Loucy (cell line): Measurements from ENCODE around the gene OR52K2.
"Not testable (repeated sequence)": the region's sequence is repeated elsewhere in the genome, so short reads cannot be mapped to it uniquely, and the experiment has no call there.

Experiments used
- H2AFZ ChIP-seq: fragments of 200-600 bp; sonication (generic); 2 replicates; pipeline ENCODE4 v1.6.0; 2016; ENCODE audit warnings: antibody characterized with exemption, mild to moderate bottlenecking, low read length, moderate library complexity
- H3F3A ChIP-seq: fragments of 200-600 bp; 2 replicates; pipeline ENCODE4 v1.6.0; 2016; ENCODE audit warnings: antibody characterized with exemption, low read depth, mild to moderate bottlenecking
- H3K27me3 ChIP-seq: fragments of 200-600 bp; sonication (generic); 2 replicates; pipeline ENCODE4 v1.6.1; 2014; ENCODE audit warnings: low read length, mild to moderate bottlenecking; ENCODE audit not compliant: insufficient read depth, poor library complexity, severe bottlenecking
- H3K36me3 ChIP-seq: fragments of 200-600 bp; sonication (generic); 2 replicates; pipeline ENCODE4 v1.6.1; 2016; ENCODE audit warnings: low read length; ENCODE audit not compliant: insufficient read depth
- H3K4me1 ChIP-seq: fragments of 200-600 bp; sonication (generic); 2 replicates; pipeline ENCODE4 v1.5.1; 2014; ENCODE audit warnings: low read length, mild to moderate bottlenecking; ENCODE audit not compliant: insufficient read depth, poor library complexity, severe bottlenecking
- H3K4me2 ChIP-seq: fragments of 200-600 bp; sonication (generic); 2 replicates; pipeline ENCODE4 v1.6.0; 2014; ENCODE audit warnings: antibody characterized with exemption, low read length, low read depth, mild to moderate bottlenecking; ENCODE audit not compliant: poor library complexity, severe bottlenecking
- H3K4me3 ChIP-seq: fragments of 200-600 bp; sonication (generic); 2 replicates; pipeline ENCODE4 v1.5.1; 2014; ENCODE audit warnings: low read length, mild to moderate bottlenecking, mixed read lengths; ENCODE audit not compliant: poor library complexity, severe bottlenecking
- H3K79me2 ChIP-seq: fragments of 200-600 bp; sonication (generic); 2 replicates; pipeline ENCODE4 v1.6.1; 2014; ENCODE audit warnings: low read length; ENCODE audit not compliant: insufficient read depth
- H3K9ac ChIP-seq: fragments of 200-600 bp; sonication (generic); 2 replicates; pipeline ENCODE4 v1.6.0; 2014; ENCODE audit warnings: mild to moderate bottlenecking, low read depth, low read length, moderate library complexity; ENCODE audit not compliant: poor library complexity, severe bottlenecking
- H3K9me2 ChIP-seq: fragments of 200-600 bp; sonication (generic); replicated peaks from 2 replicates; pipeline ENCODE4 v1.6.1; 2016; ENCODE audit warnings: low read depth, low read length, mixed read lengths
- H3K9me3 ChIP-seq: fragments of 200-600 bp; sonication (generic); 2 replicates; pipeline ENCODE4 v1.6.1; 2014; ENCODE audit warnings: mild to moderate bottlenecking, antibody characterized with exemption, low read length, low read depth; ENCODE audit not compliant: insufficient read depth
- H4K20me1 ChIP-seq: fragments of 200-600 bp; sonication (generic); 2 replicates; pipeline ENCODE4 v1.6.0; 2014; ENCODE audit warnings: antibody characterized with exemption, low read length, mild to moderate bottlenecking; ENCODE audit not compliant: insufficient read depth, poor library complexity, severe bottlenecking
- CTCF ChIP-seq: fragments of 200-600 bp; sonication (generic); conservative IDR thresholded peaks from 2 replicates; pipeline ENCODE4 v1.5.1; 2014; ENCODE audit warnings: mild to moderate bottlenecking, antibody characterized with exemption, low read length
- EZH2phosphoT487 ChIP-seq: fragments of 200-600 bp; IDR thresholded peaks from 2 replicates; pipeline ENCODE4 v1.6.1; 2018; ENCODE audit warnings: antibody characterized with exemption, mild to moderate bottlenecking, moderate library complexity, borderline replicate concordance

OR52K2 gene

GRCh38 chr11:4481240-4481582 lies 32.1 kb downstream of the OR52K2 start:
- Histone ChIP-seq H3K27me3 (peaks cover 27% of the 10 kb centered on the region), H2AFZ (no peak overlapping the region), H3K4me1 (no peaks in the 10 kb centered on the region), H3F3A (no peaks in the 10 kb centered on the region), H3K9me2 (no peaks in the 10 kb centered on the region), H3K36me3 (no peaks in the 10 kb centered on the region), H3K9ac (no peak overlapping the region), H3K4me3 (no peak overlapping the region), H3K79me2 (no peaks in the 10 kb centered on the region), H3K4me2 (no peak overlapping the region), H3K9me3 (no peaks in the 10 kb centered on the region), H4K20me1 (no peaks in the 10 kb centered on the region)
- TF ChIP-seq EZH2phosphoT487: no peak
- no peak for TF ChIP-seq CTCF

- Histone ChIP-seq H3K4me3 (no peak within 1 kb of the TSS), H3K27me3 (peaks cover 38% of the 10 kb centered on the region), H3F3A (no peaks in the 10 kb centered on the region), H3K79me2 (no peaks in the 10 kb centered on the region), H2AFZ (no peak within 1 kb of the TSS), H4K20me1 (no peaks in the 10 kb centered on the region), H3K4me1 (no peaks in the 10 kb centered on the region), H3K9me3 (no peaks in the 10 kb centered on the region), H3K4me2 (no peak within 1 kb of the TSS), H3K9me2 (no peaks in the 10 kb centered on the region), H3K36me3 (no peaks in the 10 kb centered on the region), H3K9ac (no peak within 1 kb of the TSS)
- TF ChIP-seq CTCF: no peak
- no peak for TF ChIP-seq EZH2phosphoT487
Observed at GRCh38 chr11:4482445-4482844, 33.4 kb downstream of the OR52K2 start, which contains the start of gene OR52K1. Gene OR52K1 (plus strand): TSS chr11:4482646. CDS start chr11:4488901, 6,255 bp downstream.

- no peaks in the 10 kb centered on the region for H4K20me1 ChIP-seq
- no peaks in the 10 kb centered on the region for H3K36me3 ChIP-seq
- no peak overlapping the region for H3K4me2 ChIP-seq
- no peaks in the 10 kb centered on the region for H3K9me2 ChIP-seq
- TF ChIP-seq EZH2phosphoT487: no peak
- TF ChIP-seq CTCF: no peak
- no peaks in the 10 kb centered on the region for H3K9me3 ChIP-seq
- no peak overlapping the region for H2AFZ ChIP-seq
- no peak overlapping the region for H3K4me3 ChIP-seq
- H3K27me3 ChIP-seq: peaks cover 33% of the 10 kb centered on the region
- no peaks in the 10 kb centered on the region for H3K79me2 ChIP-seq
- H3K4me1 ChIP-seq: no peaks in the 10 kb centered on the region
- H3K9ac ChIP-seq: no peak overlapping the region
- no peaks in the 10 kb centered on the region for H3F3A ChIP-seq
Observed at GRCh38 chr11:4484310-4484709, 35.2 kb downstream of the OR52K2 start.

- not testable (repeated sequence) for H3K79me2 ChIP-seq, H3K9me2 ChIP-seq, H3K36me3 ChIP-seq, H3K9ac ChIP-seq, H4K20me1 ChIP-seq, H3K4me1 ChIP-seq, H3K4me2 ChIP-seq, H3K4me3 ChIP-seq, H3K9me3 ChIP-seq, H3F3A ChIP-seq, H2AFZ ChIP-seq
- H3K27me3 ChIP-seq: peaks cover 15% of the 10 kb centered on the region
Observed at GRCh38 chr11:4491405-4491804, 42.3 kb downstream of the OR52K2 start.
